ENCODE measurements around the gene CHD6. TPM values are rescaled to one million over a fixed set of nuclear protein-coding genes. Genes with fewer than 3 reads are reported as not detected.

The CHD6 gene
- polyA plus RNA-seq, 1 donor (not counting 4 experiments of a cell fraction or from before 2014, with no cell fraction given) = 6.8 TPM

- TF ChIP-seq EZH2 (IDR thresholded peaks at IDR 0.05; ENCODE audit: low read length) = no peak
- TF ChIP-seq, protein P1, sequence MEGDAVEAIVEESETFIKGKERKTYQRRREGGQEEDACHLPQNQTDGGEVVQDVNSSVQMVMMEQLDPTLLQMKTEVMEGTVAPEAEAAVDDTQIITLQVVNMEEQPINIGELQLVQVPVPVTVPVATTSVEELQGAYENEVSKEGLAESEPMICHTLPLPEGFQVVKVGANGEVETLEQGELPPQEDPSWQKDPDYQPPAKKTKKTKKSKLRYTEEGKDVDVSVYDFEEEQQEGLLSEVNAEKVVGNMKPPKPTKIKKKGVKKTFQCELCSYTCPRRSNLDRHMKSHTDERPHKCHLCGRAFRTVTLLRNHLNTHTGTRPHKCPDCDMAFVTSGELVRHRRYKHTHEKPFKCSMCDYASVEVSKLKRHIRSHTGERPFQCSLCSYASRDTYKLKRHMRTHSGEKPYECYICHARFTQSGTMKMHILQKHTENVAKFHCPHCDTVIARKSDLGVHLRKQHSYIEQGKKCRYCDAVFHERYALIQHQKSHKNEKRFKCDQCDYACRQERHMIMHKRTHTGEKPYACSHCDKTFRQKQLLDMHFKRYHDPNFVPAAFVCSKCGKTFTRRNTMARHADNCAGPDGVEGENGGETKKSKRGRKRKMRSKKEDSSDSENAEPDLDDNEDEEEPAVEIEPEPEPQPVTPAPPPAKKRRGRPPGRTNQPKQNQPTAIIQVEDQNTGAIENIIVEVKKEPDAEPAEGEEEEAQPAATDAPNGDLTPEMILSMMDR (optimal IDR thresholded peaks at IDR 0.05 in 1 of 3, IDR thresholded peaks at IDR 0.05 in 1 of 3, conservative IDR thresholded peaks at IDR 0.05 in 1 of 3; ENCODE audit: extremely low read depth in 1 of 3, insufficient read depth in 2 of 3, low read length in 3 of 3) = no peak
- Histone ChIP-seq H3K27me3 (ENCODE audit: control insufficient read depth, extremely low read depth, insufficient read depth, low read length) (no peaks in the 10 kb centered on the region), H3K4me3 (ENCODE audit: control insufficient read depth in 2 of 3, extremely low read depth in 1 of 3, insufficient read depth in 2 of 3, low read depth in 1 of 3, low read length in 3 of 3) (no peak overlapping the region), H3K9ac (ENCODE audit: control insufficient read depth, extremely low read depth, insufficient read depth, low read length) (no peak overlapping the region), H3K79me2 (ENCODE audit: control insufficient read depth, insufficient read depth, low read length) (peaks cover 43% of the 10 kb centered on the region), H3K27ac (ENCODE audit: control insufficient read depth, insufficient read depth, low read length) (no peak overlapping the region), H3K4me1 (ENCODE audit: control insufficient read depth, extremely low read depth, insufficient read depth, low read length) (no peaks in the 10 kb centered on the region), H2AFZ (ENCODE audit: control insufficient read depth, low read length) (no peak overlapping the region), H3K36me3 (ENCODE audit: control insufficient read depth in 2 of 2, extremely low read depth in 1 of 2, insufficient read depth in 2 of 2, low read length in 2 of 2) (no peaks in the 10 kb centered on the region), H4K20me1 (ENCODE audit: control insufficient read depth, extremely low read depth, insufficient read depth, low read length) (no peaks in the 10 kb centered on the region), H3K9me3 (ENCODE audit: control insufficient read depth, low read depth, low read length) (no peaks in the 10 kb centered on the region), H3K4me2 (ENCODE audit: control insufficient read depth, extremely low read depth, insufficient read depth, low read depth, low read length) (no peak overlapping the region), H3K9me1 (ENCODE audit: control insufficient read depth, extremely low read depth, insufficient read depth, low read length) (no peaks in the 10 kb centered on the region)
- dilution Hi-C loops (cut with MboI; ENCODE audit: extremely low pct_ligation_motif_present, low sequenced_read_pairs) = no loop called here
- DNase-seq (ENCODE audit: low read depth, low spot score) = no peak
- no peak for FAIRE-seq
Measured at GRCh38 chr20:41574802-41575389, 43.3 kb downstream of the CHD6 start.

DNA sequence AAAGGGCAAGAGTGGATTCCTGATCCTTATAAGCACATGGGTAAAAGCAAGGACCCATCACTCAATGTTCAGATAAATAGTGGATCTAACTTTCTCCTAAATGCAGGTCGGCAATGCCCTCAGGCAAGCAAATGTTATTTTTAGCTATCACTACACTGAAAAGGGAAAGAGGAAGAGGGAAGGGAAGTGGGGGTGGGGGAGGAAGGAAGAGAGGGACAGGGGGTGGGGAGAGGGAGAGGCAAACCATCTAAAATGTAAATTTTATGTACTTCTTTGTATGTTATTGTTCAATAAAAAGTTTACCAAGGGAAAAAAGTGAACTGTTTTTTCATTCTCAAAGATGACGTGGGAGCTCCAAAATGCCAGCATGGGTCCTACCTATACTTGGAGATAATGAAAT is 44.2 kb downstream of the CHD6 start:
- H3K79me2 ChIP-seq (ENCODE audit: control insufficient read depth, insufficient read depth, low read length) = peaks cover 43% of the 10 kb centered on the region
- H3K9ac ChIP-seq (ENCODE audit: control insufficient read depth, extremely low read depth, insufficient read depth, low read length) = no peak overlapping the region
- H3K27ac ChIP-seq (ENCODE audit: control insufficient read depth, insufficient read depth, low read length) = no peak overlapping the region
- dilution Hi-C loops (cut with MboI; ENCODE audit: extremely low pct_ligation_motif_present, low sequenced_read_pairs) = no loop called here
- no peaks in the 10 kb centered on the region for H3K4me1 ChIP-seq (ENCODE audit: control insufficient read depth, extremely low read depth, insufficient read depth, low read length)
- H3K9me1 ChIP-seq (ENCODE audit: control insufficient read depth, extremely low read depth, insufficient read depth, low read length) = no peaks in the 10 kb centered on the region
- FAIRE-seq = no peak
- H3K36me3 ChIP-seq (ENCODE audit: control insufficient read depth in 2 of 2, extremely low read depth in 1 of 2, insufficient read depth in 2 of 2, low read length in 2 of 2) = no peaks in the 10 kb centered on the region
- H3K27me3 ChIP-seq (ENCODE audit: control insufficient read depth, extremely low read depth, insufficient read depth, low read length) = no peaks in the 10 kb centered on the region
- no peaks in the 10 kb centered on the region for H4K20me1 ChIP-seq (ENCODE audit: control insufficient read depth, extremely low read depth, insufficient read depth, low read length)
- no peak for DNase-seq (ENCODE audit: low read depth, low spot score)
- no peaks in the 10 kb centered on the region for H3K9me3 ChIP-seq (ENCODE audit: control insufficient read depth, low read depth, low read length)
- no peak for TF ChIP-seq EZH2 (IDR thresholded peaks at IDR 0.05; ENCODE audit: low read length)
- TF ChIP-seq, protein P1 (optimal IDR thresholded peaks at IDR 0.05 in 1 of 3, IDR thresholded peaks at IDR 0.05 in 1 of 3, conservative IDR thresholded peaks at IDR 0.05 in 1 of 3; ENCODE audit: extremely low read depth in 1 of 3, insufficient read depth in 2 of 3, low read length in 3 of 3) = no peak
- H3K4me2 ChIP-seq (ENCODE audit: control insufficient read depth, extremely low read depth, insufficient read depth, low read depth, low read length) = no peak overlapping the region
- H2AFZ ChIP-seq (ENCODE audit: control insufficient read depth, low read length) = no peak overlapping the region
- H3K4me3 ChIP-seq (ENCODE audit: control insufficient read depth in 2 of 3, extremely low read depth in 1 of 3, insufficient read depth in 2 of 3, low read depth in 1 of 3, low read length in 3 of 3) = no peak overlapping the region

All from keratinocyte (primary cell).